Subcutaneous abdominal adipose tissue (tissue), 5 donors: Measurements from ENCODE around the gene SLC25A20.
"Not testable (repeated sequence)": the region's sequence is repeated elsewhere in the genome, so short reads cannot be mapped to it uniquely, and the experiment has no call there.

Source experiments
- H3K27ac ChIP-seq: one replicate; pipeline ENCODE4 v1.7.0; 2013; ENCODE audit warnings: low read depth, mild to moderate bottlenecking, inconsistent platforms, low read length, moderate library complexity
- H3K27me3 ChIP-seq, 5 donors: one replicate each; pipeline ENCODE4 v1.7.0; 2013; ENCODE audit warnings: low read length in 5 of 5, inconsistent platforms in 1 of 5; ENCODE audit not compliant: control insufficient read depth in 5 of 5, insufficient read depth in 4 of 5
- H3K36me3 ChIP-seq, 5 donors: one replicate each; pipeline ENCODE4 v1.7.0; 2013; ENCODE audit warnings: low read length in 5 of 5; ENCODE audit not compliant: control insufficient read depth in 5 of 5, insufficient read depth in 5 of 5
- H3K4me1 ChIP-seq, 5 donors: one replicate each; pipeline ENCODE4 v1.7.0; 2013; ENCODE audit warnings: low read length in 5 of 5, mild to moderate bottlenecking in 3 of 5, moderate library complexity in 1 of 5; ENCODE audit not compliant: control insufficient read depth in 5 of 5, insufficient read depth in 5 of 5
- H3K4me3 ChIP-seq, 5 donors: one replicate each; pipeline ENCODE4 v1.7.0; 2013; ENCODE audit warnings: low read length in 5 of 5, low read depth in 1 of 5
- H3K9ac ChIP-seq, 5 donors: one replicate each; pipeline ENCODE4 v1.7.0; 2013; ENCODE audit warnings: low read length in 5 of 5, mild to moderate bottlenecking in 4 of 5, moderate library complexity in 3 of 5
- H3K9me3 ChIP-seq, 5 donors: one replicate each; pipeline ENCODE4 v1.7.0; 2013; ENCODE audit warnings: low read length in 5 of 5; ENCODE audit not compliant: control insufficient read depth in 5 of 5
- donor health status: healthy.
- donor health status: healthy.
- donor health status: healthy.
- donor health status: healthy.
- donor health status: healthy.

SLC25A20 gene

GRCh38 chr3:48929358-48930035 lies 30.8 kb upstream of the SLC25A20 start:
- H3K27ac ChIP-seq: no peak overlapping the region

GRCh38 chr3:48928679-48929078 lies 30.0 kb upstream of the SLC25A20 start:
- H3K27me3 ChIP-seq: no peaks in the 10 kb centered on the region
- peaks cover 10 to 53% (median 24%) of the 10 kb centered on the region in 5 donors for H3K36me3 ChIP-seq
- H3K27ac ChIP-seq: no peak overlapping the region
- no peak overlapping the region for H3K4me3 ChIP-seq
- no peaks in the 10 kb centered on the region for H3K9me3 ChIP-seq
- H3K9ac ChIP-seq: no peak overlapping the region
- H3K4me1 ChIP-seq: peaks cover 0 to 42% (median 36%) of the 10 kb centered on the region in 5 donors

More at GRCh38 chr3:48929358-48930035, 30.8 kb upstream of the SLC25A20 start:
- Histone ChIP-seq H3K36me3 (peaks cover 12 to 47% (median 19%) of the 10 kb centered on the region in 5 donors), H3K4me3 (no peak overlapping the region), H3K27me3 (no peaks in the 10 kb centered on the region), H3K4me1 (peaks cover 0 to 42% (median 36%) of the 10 kb centered on the region in 5 donors), H3K9me3 (no peaks in the 10 kb centered on the region), H3K9ac (peak overlapping the region in 2 of 5 donors; percentile 6 to 59)

GRCh38 chr3:48927928-48928327 lies 29.2 kb upstream of the SLC25A20 start:
- Histone ChIP-seq H3K27ac (no peak overlapping the region), H3K9ac (no peak overlapping the region), H3K4me1 (peaks cover 0 to 42% (median 36%) of the 10 kb centered on the region in 5 donors), H3K9me3 (no peaks in the 10 kb centered on the region), H3K36me3 (peaks cover 10 to 53% (median 25%) of the 10 kb centered on the region in 5 donors), H3K27me3 (no peaks in the 10 kb centered on the region), H3K4me3 (no peak overlapping the region)

DNA sequence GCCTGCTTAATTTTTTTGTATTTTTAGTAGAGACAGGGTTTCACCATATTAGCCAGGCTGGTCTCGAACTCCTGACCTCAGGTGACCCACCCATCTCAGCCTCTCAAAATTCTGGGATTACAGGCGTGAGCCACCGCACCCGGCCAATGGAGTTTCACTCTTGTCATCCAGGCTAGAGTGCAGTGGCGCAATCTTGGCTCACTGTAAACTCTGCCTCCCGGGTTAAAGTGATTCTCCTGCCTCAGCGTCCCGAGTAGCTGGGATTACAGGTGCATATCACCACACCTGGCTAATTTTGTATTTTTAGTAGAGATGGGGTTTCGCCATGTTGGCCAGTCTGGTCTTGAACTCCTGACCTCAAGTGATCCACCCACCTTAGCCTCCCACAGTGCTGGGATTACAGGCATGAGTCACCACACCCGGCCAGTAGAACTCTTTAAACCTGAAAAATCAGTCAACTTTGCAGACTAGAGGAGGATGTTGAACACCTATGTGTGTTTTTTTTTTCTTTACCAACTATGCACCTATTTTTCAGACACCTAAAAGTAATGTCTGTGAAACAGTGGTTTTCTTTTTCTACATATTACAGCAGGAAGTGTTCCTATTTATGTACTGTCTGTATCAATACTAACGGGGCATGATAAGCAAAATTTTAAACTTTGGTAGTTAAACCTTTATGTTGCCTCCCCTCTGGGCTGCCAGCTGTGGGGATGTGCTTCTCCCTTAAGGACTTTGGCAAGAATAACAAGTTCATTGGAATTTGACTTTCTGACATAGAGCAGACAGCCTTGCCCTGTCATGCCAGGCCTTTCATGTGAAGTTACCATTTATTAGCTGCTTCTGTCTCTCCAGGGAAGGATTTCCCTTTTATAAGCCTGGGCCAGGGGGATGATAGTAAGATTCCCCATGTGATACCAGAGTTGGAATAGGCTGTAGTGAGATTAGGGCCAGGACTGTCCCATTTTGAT lies 28.0 kb upstream of the SLC25A20 start:
- peaks cover 0 to 40% (median 35%) of the 10 kb centered on the region in 5 donors for H3K4me1 ChIP-seq
- no peak overlapping the region for H3K9ac ChIP-seq
- H3K27me3 ChIP-seq: no peaks in the 10 kb centered on the region
- peaks cover 10 to 52% (median 25%) of the 10 kb centered on the region in 5 donors for H3K36me3 ChIP-seq
- no peak overlapping the region for H3K4me3 ChIP-seq
- H3K9me3 ChIP-seq: no peaks in the 10 kb centered on the region
- H3K27ac ChIP-seq: peak overlapping the region; percentile 58

DNA sequence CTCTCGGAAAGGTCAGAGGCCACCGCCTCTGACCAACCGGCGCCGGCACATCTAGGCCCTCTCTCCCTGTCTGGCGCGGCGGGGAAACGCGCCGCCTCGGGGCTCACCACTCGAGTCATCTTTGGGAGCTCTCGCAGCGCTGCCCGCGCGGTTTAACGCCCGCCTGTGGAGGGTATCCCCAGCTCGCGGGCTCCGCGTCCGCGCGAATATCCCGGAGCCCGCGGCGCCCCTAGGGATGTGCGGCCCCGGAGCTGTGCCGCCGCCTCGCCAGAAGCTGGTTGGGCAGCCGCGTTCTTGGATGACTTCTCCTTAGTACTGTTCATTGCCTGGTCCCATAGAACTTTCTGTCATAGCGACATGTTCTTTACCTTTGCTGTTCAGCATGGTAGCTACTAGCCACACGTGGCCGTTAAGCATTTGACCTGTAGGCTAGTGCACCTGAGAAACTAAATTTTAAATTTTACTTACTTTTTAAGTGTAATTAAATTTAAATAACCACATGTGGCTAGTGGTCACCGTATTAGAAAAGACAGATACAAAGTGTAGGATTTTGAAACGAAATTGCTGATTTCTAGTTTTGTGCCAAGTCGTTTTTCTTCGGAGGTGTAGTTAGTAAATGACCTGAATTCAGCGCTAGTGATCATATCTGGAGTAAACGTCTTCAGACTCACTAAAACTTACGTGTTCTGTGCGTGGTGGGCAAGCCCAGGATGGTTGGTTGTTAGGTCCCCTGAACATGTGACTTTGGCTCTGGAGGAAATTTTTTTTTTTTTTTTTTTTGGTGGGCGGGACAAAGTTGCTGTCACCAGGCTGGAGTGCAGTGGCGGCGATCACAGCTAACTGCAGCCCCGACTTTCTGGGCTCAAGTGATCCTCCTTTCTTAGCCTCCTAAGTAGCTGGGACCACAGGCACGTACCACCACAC lies 20.8 kb upstream of the SLC25A20 start:
- H3K27ac ChIP-seq: peak overlapping the region; percentile 96
- H3K4me3 ChIP-seq: peak overlapping the region; percentile 78 to 96 (median 86)
- H3K9ac ChIP-seq: peak overlapping the region; percentile 85 to 96 (median 91)
- no peaks in the 10 kb centered on the region for H3K9me3 ChIP-seq
- peaks cover 0 to 27% (median 26%) of the 10 kb centered on the region in 5 donors for H3K4me1 ChIP-seq
- H3K27me3 ChIP-seq: no peaks in the 10 kb centered on the region
- H3K36me3 ChIP-seq: peaks cover 0 to 14% (median 7%) of the 10 kb centered on the region in 5 donors

- Histone ChIP-seq H3K36me3 (peaks cover 0 to 5% (median under 1%) of the 10 kb centered on the region in 5 donors), H3K27ac (peak within 1 kb of the TSS; percentile 96), H3K4me3 (peak within 1 kb of the TSS; percentile 79 to 96 (median 90)), H3K9ac (peak within 1 kb of the TSS; percentile 90 to 96 (median 92)), H3K4me1 (peaks cover 0 to 27% (median 26%) of the 10 kb centered on the region in 5 donors), H3K27me3 (no peaks in the 10 kb centered on the region), H3K9me3 (no peaks in the 10 kb centered on the region)
These were observed 19.9 kb upstream of the SLC25A20 start, which contains the start of gene ARIH2 for GRCh38 chr3:48918388-48919214. ARIH2 (plus strand) TSS chr3:48918842; CDS start chr3:48927559, 8,717 bp downstream.

DNA sequence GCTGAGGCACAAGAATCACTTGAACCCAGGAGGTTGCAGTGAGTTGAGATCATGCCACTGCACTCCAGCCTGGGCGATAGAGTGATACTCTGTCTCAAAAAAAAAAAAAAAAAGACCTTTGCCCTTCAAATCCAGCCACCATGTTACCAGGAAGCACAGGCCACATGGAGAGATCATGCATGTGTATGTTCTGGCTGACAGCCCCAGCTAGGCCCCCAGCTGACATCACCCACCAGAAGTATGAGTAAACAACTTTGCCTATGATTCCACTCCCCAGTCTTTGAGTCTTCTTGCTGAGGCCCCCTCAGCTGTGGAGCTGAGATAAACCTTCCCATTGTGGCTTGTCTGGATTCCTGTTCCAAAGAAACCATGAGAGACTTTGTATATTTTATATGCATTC lies 16.6 kb upstream of the SLC25A20 start:
- Histone ChIP-seq H3K4me1 (peaks cover 0 to 23% (median 18%) of the 10 kb centered on the region in 5 donors), H3K4me3 (no peak overlapping the region), H3K27me3 (no peaks in the 10 kb centered on the region), H3K27ac (no peak overlapping the region), H3K9ac (no peak overlapping the region), H3K9me3 (no peaks in the 10 kb centered on the region), H3K36me3 (no peaks in the 10 kb centered on the region)

DNA sequence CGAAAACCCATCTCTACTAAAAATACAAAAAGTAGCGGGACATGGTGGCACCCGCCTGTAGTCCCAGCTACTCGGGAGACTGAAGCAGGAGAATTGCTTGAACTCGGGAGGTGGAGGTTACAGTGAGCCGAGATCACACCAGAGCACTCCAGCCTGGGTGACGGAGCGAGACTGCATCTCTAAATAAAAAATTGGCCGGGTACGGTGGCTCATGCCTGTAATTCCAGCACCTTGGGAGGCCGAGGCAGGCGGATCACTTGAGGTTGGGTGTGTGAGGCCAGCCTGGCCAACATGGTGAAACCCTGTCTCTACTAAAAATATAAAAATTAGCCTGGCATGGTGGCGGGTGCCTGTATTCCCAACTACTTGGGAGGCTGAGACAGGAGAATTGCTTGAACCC lies 8.3 kb upstream of the SLC25A20 start:
- H3K4me3 ChIP-seq, H3K9me3 ChIP-seq, H3K27me3 ChIP-seq, H3K36me3 ChIP-seq, H3K9ac ChIP-seq, H3K4me1 ChIP-seq, H3K27ac ChIP-seq: not testable (repeated sequence)
